GM18520 (cell line): ENCODE results near the gene SEMA3C.

Source experiments
- ATAC-seq: cut with Tn5 transposase; IDR thresholded peaks from one replicate; pipeline ENCODE4 v1.9.1; 2021; ENCODE audit not compliant: unreplicated experiment

SEMA3C gene

DNA sequence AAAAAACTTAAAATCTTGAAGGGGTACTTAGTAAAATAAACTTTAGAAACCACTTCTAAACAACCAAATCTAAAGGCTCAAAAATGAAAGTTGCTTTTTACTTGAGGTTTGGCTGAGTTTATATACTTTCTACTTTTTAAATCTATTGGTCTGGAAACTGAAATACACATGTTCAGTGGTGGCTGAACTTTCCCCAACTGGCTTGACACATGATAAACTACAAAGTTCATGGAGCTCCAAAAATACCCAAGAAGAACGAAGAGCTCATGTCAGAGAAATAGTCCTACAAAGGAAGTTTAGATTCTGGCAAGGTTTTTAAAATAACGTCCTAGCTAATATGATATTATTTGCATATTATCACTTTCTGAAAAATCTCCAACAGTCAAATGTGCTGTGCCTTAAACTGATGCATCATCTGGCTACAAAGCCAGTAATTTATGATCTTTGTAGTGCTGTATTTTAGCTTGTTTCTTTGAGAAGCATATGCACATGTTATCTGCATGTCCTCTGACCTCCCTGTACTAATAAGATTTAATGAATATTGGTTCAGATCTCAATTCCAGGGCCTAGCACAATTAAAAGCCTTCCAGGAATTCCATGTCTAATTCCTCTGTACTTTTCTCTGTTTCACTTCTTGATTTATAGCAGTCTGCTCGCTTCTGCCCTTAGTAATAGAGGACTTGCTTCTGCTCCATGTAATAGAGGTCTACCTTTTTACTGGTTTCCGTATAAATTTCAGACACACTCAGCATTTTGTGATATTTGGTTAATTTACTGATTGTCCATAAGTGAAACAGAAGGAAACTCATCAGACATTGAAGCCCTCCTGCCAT is 28.2 kb downstream of the SEMA3C start:
- ATAC-seq: no peak

DNA sequence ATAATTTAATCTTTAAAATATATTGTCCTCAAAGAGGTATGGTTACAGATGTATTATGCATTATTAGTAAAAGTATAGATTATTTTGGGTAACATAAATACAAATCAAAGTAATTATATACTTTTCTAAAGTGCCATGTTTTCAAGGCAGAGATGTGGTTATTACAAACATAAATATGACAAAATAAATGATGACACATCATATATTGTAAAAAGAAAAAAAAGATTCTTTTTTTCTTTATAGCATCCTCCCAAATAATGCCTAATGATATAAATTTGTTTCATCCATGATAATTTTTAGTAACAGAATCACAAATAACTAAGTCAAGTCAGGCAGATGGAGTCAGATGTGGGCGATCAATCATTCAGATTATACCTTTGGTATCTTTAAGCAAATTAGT is 29.3 kb downstream of the SEMA3C start:
- no peak for ATAC-seq

DNA sequence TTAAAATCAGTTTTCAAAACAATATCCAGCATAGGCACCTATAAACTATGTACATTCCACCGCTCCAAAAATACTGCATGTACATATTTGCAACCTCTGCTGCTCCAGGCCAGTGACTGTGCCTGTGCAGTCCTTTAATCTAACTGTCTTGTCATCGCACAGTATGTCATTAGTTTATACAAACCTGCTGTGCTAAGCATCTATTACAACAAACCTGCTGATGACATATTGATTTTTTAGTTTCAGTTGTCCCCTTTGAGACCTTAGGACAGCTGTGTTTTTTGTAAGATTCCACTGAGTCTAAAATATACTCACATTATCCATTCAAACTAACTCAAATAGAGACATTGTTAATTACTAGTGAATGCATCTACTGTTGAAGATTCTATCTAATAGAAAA is 33.1 kb downstream of the SEMA3C start:
- ATAC-seq: no peak

DNA sequence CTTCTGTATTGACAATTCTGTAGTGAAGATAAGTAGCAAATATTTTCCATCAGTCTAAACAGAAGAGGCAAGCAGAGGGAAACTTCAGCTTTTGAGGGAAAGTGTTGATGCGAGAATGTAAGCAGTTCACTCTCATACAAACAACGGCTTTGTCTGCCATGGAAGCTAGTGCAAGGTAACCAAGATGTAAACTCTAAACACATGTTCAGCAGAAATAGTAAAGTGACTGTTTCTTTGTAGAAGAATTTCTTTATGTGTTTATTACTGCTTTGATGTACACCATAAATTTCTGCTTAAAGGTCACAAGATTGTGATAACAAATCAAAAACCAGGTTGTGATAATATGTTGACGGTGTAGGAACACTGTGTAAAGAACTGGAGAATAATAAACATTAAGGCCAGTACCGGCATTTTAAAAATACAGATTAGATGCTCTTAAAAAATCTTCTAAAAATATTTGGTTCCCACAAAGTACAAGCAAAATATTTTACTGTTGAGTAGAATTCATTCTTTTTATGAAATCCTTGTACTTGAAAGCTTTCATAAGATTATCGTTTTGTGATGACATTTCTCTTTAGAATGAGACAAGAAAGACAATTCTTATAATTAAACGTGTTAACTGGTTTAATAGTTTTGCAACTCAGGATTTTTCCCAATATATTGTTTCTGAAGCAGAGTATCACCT is 34.2 kb downstream of the SEMA3C start:
- no peak for ATAC-seq

DNA sequence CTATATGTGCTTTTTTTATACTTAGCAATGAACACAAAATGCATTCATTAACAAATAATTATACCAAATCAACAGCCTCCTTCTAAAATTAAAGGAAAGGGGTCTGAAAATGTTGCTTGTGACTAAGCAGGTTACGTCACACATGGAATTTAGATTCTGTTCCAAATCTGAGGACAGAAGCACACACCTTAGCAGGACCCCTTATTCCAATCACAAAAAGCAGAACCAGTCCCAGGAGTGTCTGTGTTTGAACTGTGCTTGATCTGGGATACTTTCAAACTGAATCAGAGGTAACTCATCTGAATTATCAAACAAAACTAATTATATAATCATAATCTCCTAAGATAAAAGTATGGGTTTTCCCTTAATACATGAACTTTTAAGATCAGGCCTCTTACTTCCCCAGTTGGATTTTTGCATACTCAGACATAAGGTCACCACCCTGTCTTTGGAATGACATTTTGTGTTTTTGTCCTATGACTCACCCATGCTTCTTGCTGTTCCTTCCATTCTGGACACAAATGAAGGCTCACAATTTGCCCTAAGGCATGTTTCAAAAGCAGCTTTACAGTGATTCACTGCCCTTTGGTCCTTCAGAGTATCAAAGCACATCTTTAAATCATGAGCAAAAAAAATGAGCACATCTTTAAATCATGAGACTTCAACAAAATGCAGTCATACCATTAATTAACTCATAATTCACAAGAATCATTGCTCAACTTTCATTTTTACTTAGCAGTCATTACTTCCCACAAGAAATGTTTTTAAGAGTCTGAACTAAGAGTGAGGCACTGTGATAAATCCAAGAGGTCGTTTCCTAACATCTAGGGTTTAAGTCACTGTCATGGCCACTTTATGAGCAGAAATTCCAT is 35.5 kb downstream of the SEMA3C start:
- ATAC-seq: no peak

DNA sequence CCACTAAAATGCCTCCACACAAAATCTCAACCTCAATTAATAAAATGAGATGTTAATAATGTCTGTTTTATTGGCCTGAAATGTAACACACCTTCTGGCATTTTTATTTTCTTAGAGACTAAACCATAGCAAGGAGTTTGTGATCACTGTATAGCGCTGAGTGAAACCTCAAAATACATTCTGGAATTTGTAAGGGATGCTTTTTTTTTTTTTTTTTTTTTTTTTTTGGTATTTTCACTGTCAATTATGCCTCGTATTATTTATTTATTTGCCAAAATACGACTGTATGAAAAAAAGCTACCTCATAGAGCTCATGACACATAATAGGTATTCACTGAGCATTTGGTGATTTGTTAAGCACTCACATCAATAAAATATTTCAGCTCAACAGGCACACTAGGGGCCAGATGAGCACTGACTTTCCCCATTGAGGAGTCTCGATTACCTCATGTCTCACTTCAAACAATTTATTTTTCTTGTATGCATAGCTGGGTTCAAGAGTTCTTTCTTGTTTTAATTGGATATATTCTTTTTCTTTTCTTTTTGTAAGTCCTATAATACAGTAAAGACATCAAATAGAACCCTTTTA is 36.5 kb downstream of the SEMA3C start:
- no peak for ATAC-seq

DNA sequence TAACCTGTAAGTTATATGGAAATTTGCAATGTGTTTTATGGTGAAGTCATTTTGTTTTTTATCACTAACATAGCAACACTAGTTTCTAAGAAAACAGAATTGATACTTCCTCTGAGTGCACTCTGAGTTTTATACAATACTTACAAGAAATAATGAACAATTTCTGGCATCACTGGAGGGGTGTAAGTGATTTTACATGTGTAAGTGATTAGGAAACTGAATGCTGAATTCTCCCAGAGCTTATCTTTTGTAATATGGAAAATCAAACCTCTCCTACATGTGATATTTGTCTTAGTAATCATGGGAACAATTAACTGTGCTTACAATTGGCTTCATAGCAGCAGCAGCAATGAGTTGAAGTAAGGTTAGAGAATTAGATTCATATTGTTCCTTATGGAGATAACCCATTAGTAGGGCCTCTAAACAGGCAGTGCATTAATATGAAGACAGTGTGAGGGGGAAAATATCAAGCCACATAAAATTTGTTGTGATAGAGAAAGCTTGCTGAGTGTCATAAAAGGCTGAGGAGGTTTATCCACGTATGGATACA is 37.4 kb downstream of the SEMA3C start:
- no peak for ATAC-seq

DNA sequence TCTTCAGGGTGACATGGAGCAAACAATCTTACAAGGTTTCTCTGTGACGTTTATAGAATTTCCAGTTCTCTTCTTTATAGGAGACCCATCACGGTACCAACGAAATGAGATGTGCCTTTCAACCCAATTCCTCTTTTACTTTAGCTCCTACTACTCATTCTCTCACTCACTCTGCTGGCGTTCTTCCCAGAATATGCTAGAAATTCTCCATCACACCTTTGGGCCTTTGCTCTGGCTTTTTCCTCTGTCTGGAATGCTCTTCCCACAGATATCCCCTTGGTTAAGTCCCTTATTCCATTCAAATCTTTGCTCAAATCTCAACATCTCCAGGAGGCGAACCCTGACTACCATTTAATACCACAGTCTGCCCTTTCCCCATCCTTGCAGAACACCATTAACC is 39.0 kb downstream of the SEMA3C start:
- no peak for ATAC-seq

DNA sequence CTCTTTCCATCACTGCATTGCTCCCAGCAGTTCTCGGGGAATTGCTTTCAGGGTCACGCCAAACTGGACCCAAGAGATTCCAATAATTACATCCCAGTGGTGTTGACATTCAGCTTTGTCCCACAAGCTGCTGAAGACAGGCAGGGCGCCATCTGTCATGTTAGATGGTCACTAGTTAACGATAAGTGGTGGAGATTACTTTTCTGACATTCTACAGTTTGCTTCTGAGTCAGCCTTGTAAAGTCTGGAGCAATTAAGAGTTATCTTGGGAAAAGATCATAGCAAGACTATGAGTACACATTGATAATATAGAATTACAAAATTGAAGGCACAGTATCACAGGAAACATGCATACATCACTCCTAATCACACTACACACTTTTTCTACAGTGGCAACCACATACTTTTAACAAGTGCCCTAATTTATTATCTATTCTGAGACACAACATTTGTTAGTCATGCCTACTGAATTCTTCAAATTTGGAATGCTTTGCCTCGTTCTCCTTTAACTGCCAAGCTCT is 41.9 kb downstream of the SEMA3C start:
- ATAC-seq: no peak

DNA sequence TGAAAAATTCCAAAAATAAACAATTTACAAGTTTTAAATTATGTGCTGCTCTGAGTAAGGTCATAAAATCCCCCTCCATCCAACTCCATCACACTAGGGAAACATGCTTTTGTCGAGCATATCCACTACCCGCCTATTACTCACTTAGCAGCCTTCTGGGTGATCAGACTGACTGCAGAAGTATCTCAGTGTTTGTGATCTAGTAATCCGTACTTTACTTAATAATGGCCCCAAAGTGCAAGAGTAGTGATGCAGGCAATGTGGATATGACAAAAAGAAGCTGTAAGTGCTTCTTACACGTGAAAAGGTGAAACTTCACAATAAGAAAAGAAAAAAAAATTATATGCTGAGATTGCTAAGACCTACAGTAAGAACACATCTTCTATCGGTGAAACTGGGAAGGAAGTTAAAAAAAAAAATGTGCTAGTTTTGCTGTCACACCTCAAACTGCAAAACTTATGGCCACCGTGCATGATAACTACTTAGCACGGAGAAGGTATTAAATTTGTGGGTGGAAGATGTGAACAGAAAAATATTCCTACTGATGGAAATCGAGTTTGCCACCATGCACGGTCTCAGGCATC is 43.2 kb downstream of the SEMA3C start:
- no peak for ATAC-seq

DNA sequence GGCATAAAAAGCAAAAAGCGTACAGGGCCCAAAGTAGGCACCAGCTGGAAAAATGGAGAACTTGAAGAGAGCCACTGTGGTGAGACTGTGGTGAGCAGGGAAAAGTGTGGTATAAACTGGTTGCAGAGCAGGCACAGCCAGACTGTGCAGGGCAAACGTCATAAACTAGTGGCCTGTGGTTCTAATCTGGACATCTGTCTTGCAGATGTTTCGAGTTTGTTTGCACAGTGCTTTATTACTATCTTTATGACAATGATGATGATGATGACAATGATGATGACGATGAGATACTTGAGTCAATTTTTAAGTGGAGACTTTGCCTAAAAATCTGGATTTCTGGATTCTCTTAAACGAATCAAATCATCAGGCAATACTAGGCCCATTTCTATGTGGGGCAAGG is 45.7 kb downstream of the SEMA3C start:
- ATAC-seq: no peak

DNA sequence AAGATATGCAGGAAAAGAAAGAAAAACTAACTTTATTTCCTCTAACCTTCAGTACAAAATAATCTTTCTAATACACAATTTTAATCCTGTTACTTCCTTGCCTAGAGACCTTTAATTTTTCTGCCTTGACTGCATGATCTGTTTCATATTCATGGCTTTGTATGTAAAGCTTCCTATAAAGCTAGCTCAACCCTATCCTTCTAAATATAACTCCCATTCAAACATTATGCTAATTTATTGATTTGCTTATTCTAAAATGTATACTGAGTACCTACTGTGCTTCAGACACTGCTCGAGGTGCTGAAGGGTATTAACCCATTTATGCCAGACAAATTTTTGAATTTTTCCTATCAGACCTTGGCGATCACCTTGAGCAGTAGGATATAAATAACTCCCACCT is 47.6 kb downstream of the SEMA3C start:
- no peak for ATAC-seq

DNA sequence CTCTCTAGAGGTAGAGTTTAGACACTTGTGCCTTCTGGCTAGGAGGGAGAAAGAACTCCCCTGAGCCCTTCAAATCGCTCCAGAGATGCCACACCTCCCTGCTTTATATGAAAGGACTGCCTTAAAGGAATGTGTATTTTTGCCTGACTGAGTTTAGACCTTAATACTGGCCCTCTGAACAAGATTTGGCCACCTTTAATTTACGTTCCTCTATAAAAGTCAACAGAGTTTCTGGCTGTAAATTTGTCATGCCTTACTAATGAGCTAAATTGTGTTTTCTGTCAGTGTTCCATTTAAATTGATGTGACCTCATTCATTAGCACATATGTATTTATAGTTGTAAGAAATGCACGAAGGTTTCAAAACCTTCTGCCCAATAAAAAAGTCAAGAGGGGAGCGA is 48.0 kb downstream of the SEMA3C start:
- ATAC-seq: no peak

DNA sequence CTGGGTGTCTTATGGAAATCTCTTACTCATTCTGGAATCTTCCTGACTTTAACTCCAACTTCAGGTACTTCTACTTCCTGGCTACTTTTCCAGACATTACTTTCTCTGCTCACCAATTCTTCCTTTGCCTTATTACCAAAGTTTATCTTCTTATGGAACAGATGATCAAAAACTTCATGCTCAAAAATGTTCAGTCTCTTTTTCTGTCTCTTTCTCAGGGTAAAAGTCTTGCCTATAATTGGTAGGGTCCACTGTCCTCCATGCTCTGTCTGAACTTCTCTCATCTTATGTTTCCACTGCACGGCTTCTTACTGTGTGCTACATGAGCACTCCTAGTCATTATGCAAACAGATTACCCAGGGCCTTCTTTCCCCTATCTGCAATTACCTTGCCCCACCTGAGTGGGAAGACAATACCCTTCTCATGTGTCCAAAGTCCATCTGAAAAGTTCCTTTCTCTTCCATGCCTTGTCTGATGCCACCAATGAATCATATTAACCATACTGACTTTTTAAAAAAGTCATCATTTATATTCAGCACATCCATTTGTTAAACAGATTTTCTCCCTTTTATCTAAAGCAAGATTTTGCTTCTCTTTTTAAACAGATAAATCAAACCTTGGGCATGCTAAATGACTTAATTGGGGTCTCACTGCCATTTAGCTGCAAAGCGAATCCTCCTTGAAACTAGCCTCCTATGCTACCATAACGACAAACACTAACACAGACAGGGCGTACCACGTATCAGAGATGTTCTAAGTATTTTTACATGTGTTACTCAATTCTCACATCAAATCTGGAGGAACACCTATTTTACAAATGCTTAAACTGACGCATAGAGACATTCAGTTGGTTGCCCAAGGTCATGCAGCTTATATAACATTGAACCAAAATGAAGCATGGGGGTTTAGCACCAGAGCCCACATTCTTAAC is 48.8 kb downstream of the SEMA3C start:
- no peak for ATAC-seq

DNA sequence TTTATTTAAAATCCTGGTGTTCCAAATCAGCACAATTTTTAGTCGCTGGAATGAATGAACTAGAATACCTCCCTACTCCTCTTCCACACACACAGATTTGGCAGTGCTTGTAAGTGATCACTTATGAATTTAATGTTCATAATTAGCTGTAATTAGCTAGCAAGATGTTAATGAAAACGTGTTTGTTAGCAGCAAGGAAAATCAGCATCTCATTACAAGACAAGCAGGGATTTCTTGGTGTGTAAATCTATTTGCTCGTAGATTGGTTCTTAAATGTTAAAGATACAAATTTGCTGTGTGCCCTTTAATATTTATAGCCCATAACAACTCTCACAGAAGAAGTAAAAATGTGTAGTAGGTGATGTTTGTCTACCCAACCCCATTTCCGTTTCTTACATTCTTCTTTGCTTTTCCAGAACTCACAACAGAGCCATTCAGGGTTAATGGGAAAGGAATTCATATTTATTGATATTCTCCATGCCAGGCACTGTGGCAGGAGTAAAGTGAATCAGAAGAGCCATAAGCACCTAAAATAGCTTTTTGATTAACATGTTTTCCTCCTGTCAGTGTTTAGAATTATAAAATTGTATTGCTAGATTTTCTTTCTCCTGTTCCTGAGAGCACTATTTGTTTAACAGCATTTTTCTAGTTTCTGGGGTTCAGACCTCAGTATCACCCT is 49.6 kb downstream of the SEMA3C start:
- ATAC-seq: no peak

DNA sequence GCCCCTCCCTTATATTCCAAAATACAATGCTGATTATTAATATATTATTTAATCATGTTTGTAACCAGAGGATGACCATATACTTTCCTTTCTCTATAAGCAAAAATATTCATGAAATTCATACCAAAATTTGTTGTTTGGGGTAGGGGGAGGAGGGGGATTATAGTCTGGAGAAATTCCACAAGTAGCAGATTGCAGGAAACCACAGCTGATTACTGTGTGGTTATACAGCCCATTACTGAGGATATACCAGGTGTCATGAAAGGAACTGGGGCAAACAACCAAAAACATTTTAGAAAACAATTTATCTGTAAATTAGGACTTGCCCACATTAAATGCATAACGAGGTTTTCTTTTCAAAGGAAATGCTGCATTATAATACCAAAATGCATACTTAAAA is 50.3 kb downstream of the SEMA3C start:
- ATAC-seq: no peak

DNA sequence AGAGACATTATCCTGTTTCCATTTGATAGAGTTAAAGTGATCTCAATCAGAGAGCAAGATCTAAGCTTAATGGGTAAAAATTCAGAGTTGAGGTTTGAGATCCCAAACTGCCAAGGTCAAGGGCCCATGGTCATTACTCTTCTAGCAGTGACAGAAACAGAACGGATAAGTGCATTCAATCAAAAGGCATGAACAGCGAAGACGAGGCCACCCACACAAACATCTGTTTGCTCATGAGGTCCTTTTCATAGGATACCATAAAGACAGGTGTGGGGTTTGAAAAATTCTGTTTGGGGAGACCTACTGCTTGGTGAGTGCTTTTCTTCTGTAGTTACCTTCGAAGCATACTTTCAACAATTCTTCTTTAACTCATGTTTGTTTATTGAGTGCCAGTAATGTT is 58.3 kb downstream of the SEMA3C start:
- no peak for ATAC-seq

DNA sequence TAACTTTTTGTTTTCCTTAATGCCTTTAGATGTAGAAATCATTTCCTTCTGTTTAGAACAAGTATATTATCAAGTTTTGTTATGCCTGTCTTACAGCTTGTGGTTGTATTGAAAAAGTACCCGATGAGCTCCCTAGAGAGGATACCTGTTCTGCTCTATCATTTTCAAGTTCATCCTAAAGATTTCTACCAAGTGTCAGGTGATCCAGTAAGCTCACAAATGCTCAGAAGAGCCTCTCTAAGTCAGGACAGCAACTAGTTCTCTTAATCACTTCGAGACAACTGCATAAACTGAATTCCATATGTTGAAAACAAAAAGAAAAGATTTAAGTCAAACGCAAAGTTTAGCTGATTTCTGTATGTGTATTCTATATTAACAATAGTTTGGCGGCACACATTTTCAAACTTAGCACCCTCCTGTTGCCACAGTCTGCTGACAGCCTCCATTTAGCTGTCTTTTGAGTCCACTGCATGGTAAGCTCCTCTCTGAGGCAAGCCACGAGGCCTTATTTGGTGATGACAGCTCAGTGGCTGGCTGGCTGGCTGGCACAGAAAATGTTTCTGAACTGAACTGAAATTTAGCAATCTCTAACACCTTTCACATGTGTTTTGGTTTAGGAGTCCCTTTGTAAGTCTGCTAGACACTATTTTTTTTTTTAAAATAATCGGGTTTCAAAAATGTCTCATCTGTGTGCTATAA is 59.4 kb downstream of the SEMA3C start:
- no peak for ATAC-seq
